Peyer's patch (tissue), 4 donors: ENCODE measurements around the gene TMEM141.

Source experiments
- CTCF ChIP-seq, 6 experiments: fragments of 450-650 bp in 4 of 6; fragments of 200-600 bp in 2 of 6; sonication (generic) in 1 of 6; IDR thresholded peaks; one replicate each; pipeline ENCODE4 v1.5.1; 2017 to 2019; ENCODE audit warnings: antibody characterized with exemption in 6 of 6, mild to moderate bottlenecking in 3 of 6, moderate library complexity in 1 of 6
- POLR2A ChIP-seq, 2 donors: fragments of 450-650 bp; IDR thresholded peaks; one replicate each; pipeline ENCODE4 v1.5.1; 2017; ENCODE audit warnings: antibody characterized with exemption in 2 of 2, mild to moderate bottlenecking in 2 of 2, moderate library complexity in 2 of 2

DNA sequence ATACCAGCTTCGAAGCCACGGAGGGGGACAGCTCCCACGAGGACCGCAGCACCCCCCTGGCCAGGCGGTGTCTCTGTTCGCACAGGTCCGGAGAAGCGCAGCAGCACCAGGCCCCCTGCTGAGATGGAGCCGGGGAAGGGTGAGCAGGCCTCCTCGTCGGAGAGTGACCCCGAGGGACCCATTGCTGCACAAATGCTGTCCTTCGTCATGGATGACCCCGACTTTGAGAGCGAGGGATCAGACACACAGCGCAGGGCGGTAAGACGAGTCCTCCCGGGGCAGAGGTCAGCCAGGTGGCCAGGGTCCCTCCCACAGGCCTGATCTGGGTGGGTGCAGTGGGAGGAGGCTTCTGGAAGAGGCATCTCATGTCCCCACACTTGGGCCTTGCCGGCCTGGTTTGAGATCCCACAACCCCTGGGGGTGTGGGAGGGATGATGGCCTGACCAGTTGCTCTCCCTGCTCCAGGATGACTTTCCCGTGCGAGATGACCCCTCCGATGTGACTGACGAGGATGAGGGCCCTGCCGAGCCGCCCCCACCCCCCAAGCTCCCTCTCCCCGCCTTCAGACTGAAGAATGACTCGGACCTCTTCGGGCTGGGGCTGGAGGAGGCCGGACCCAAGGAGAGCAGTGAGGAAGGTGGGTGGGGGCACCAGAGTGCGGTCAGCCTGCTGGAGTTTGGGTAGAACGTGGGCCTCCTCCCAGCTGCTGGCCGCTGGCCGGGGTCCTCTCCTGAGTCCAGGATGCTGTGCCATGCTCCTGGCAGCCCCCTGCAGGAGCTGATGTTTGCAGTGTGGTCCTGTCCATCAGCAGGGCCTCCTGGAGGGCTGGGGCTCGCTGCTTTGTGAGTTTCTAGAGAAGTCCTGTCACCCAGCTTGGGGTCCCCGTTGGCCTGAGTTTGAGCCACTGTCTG is 48.3 kb downstream of the TMEM141 start:
- TF ChIP-seq CTCF (IDR thresholded peaks at IDR 0.05): no peak
- TF ChIP-seq POLR2A (IDR thresholded peaks at IDR 0.05): no peak
